Melanocyte of skin (primary cell): Measurements from ENCODE around the gene DGKK. TPM values are rescaled to one million over a fixed set of nuclear protein-coding genes. Genes with fewer than 3 reads are reported as not detected.

Experiments used
- total RNA-seq, 2 donors: library from RNA; depleted of rRNA; stranded (reverse); fragments of >200 nt; gene quantifications; 2 replicates each; pipeline ENCODE4 v1.2.3, GENCODE V29; 2012

The DGKK gene
- total RNA-seq: not detected

GRCh38 chrX:50470103-50471031 lies at the start of gene DGKK:
TSS of gene DGKK (minus strand) at chrX:50470825. CDS start at chrX:50470678, 147 bp downstream.

